Measurements from ENCODE around the gene HTR3B. TPM values are rescaled to one million over a fixed set of nuclear protein-coding genes. Genes with fewer than 3 reads are reported as not detected.

The HTR3B gene
- total RNA-seq, 2 donors from 2014 or later: not detected

- no peaks in the 10 kb centered on the region for H3K36me3 ChIP-seq
- DNase-seq (ENCODE audit: low spot score) (no peak), ATAC-seq (ENCODE audit: insufficient number of reproducible peaks, low FRiP score, low read depth) (no peak)
- no peak overlapping the region for H3K4me3 ChIP-seq
- no peaks in the 10 kb centered on the region for H3K9me3 ChIP-seq
- no peak overlapping the region for H3K27ac ChIP-seq
- H3K27me3 ChIP-seq (replicated peaks; ENCODE audit: insufficient read depth): no peaks in the 10 kb centered on the region
- TF ChIP-seq CTCF (IDR thresholded peaks at IDR 0.05): no peak
- no peaks in the 10 kb centered on the region for H3K4me1 ChIP-seq (ENCODE audit: control insufficient read depth in 1 of 2, low read depth in 2 of 2)
These were observed 20.2 kb upstream of the HTR3B start for GRCh38 chr11:113884361-113884836.

- Histone ChIP-seq H3K4me1 (ENCODE audit: control insufficient read depth in 1 of 2, low read depth in 2 of 2) (no peaks in the 10 kb centered on the region), H3K27ac (no peak overlapping the region), H3K9me3 (no peaks in the 10 kb centered on the region), H3K27me3 (replicated peaks; ENCODE audit: insufficient read depth) (no peaks in the 10 kb centered on the region), H3K4me3 (no peak overlapping the region), H3K36me3 (no peaks in the 10 kb centered on the region)
- no peak for DNase-seq (ENCODE audit: low spot score)
- no peak for TF ChIP-seq CTCF (IDR thresholded peaks at IDR 0.05)
- ATAC-seq (ENCODE audit: insufficient number of reproducible peaks, low FRiP score, low read depth): no peak
These were observed 18.7 kb upstream of the HTR3B start for GRCh38 chr11:113885897-113886296.

- Histone ChIP-seq H3K4me3 (no peak overlapping the region), H3K9me3 (no peaks in the 10 kb centered on the region), H3K27ac (no peak overlapping the region), H3K4me1 (ENCODE audit: control insufficient read depth in 1 of 2, low read depth in 2 of 2) (no peaks in the 10 kb centered on the region), H3K36me3 (no peaks in the 10 kb centered on the region), H3K27me3 (replicated peaks; ENCODE audit: insufficient read depth) (no peaks in the 10 kb centered on the region)
- TF ChIP-seq CTCF (IDR thresholded peaks at IDR 0.05): no peak
- no peak for ATAC-seq (ENCODE audit: insufficient number of reproducible peaks, low FRiP score, low read depth)
- no peak for DNase-seq (ENCODE audit: low spot score)
These were observed 15.7 kb upstream of the HTR3B start for GRCh38 chr11:113888848-113889247.

- DNase-seq (ENCODE audit: low spot score): no peak
- TF ChIP-seq CTCF (IDR thresholded peaks at IDR 0.05): no peak
- Histone ChIP-seq H3K27me3 (replicated peaks; ENCODE audit: insufficient read depth) (no peaks in the 10 kb centered on the region), H3K4me3 (no peak overlapping the region), H3K9me3 (no peaks in the 10 kb centered on the region), H3K27ac (no peak overlapping the region), H3K36me3 (no peaks in the 10 kb centered on the region), H3K4me1 (ENCODE audit: control insufficient read depth in 1 of 2, low read depth in 2 of 2) (peaks cover 0 to 5% of the 10 kb centered on the region in 2 donors)
- no peak for ATAC-seq (ENCODE audit: insufficient number of reproducible peaks, low FRiP score, low read depth)
These were observed 10.1 kb upstream of the HTR3B start for GRCh38 chr11:113894421-113894996.

- DNase-seq (ENCODE audit: low spot score): no peak
- no peak overlapping the region for H3K27ac ChIP-seq
- ATAC-seq (ENCODE audit: insufficient number of reproducible peaks, low FRiP score, low read depth): no peak
- H3K27me3 ChIP-seq (replicated peaks; ENCODE audit: insufficient read depth): no peaks in the 10 kb centered on the region
- no peak overlapping the region for H3K4me3 ChIP-seq
- peaks cover 0 to 5% of the 10 kb centered on the region in 2 donors for H3K4me1 ChIP-seq (ENCODE audit: control insufficient read depth in 1 of 2, low read depth in 2 of 2)
- TF ChIP-seq CTCF (IDR thresholded peaks at IDR 0.05): no peak
- H3K36me3 ChIP-seq: no peaks in the 10 kb centered on the region
- no peaks in the 10 kb centered on the region for H3K9me3 ChIP-seq
These were observed 9.0 kb upstream of the HTR3B start for GRCh38 chr11:113895367-113896155.
